Lower lobe of right lung (tissue), 2 donors: ENCODE data around the gene CCDC12. TPM values are rescaled to one million over a fixed set of nuclear protein-coding genes. Genes with fewer than 3 reads are reported as not detected.

Experiments used
- ATAC-seq, 2 donors: fragments of 200-7000 bp; cut with Tn5 transposase; one replicate each; pipeline ENCODE4 v1.9.1; 2020 to 2022; ENCODE audit warnings: mild to moderate bottlenecking in 2 of 2, moderate library complexity in 2 of 2
- DNase-seq: peaks from one replicate; pipeline ENCODE4 v3.0.0-alpha.2; 2020
- H3K27ac ChIP-seq: fragments of 200-600 bp; one replicate; pipeline ENCODE4 v1.8.0; 2022
- H3K27me3 ChIP-seq: fragments of 200-600 bp; one replicate; pipeline ENCODE4 v1.8.0; 2022; ENCODE audit warnings: low read depth
- H3K36me3 ChIP-seq: fragments of 200-600 bp; one replicate; pipeline ENCODE4 v1.8.0; 2022; ENCODE audit warnings: mild to moderate bottlenecking
- H3K4me1 ChIP-seq: fragments of 200-600 bp; one replicate; pipeline ENCODE4 v1.8.0; 2022
- H3K4me3 ChIP-seq: fragments of 200-600 bp; one replicate; pipeline ENCODE4 v1.8.0; 2022; ENCODE audit warnings: mild to moderate bottlenecking
- H3K9me3 ChIP-seq: fragments of 200-600 bp; one replicate; pipeline ENCODE4 v1.8.0; 2022
- intact Hi-C: fragments of 100-400 bp; cut with DNase I; formaldehyde crosslinking; loops from one replicate; pipeline ENCODE4 v1.11.0; 2022
- total RNA-seq: library from RNA; stranded (reverse); fragmentation: NEBNext Ultra II Directional; extraction: Animal tissue kit (Norgen Biotek cat#: 25700); gene quantifications from one replicate; pipeline ENCODE4 v1.2.1, GENCODE V29; 2021
- TF ChIP-seq, protein P1 (sequence below): fragments of 200-600 bp; IDR thresholded peaks from one replicate; pipeline ENCODE4 v1.8.0; 2022; ENCODE audit warnings: antibody characterized with exemption, mild to moderate bottlenecking
- donor health status: DM: no; HTN: yes; CAD: no; lungs with severe emphysema.

CCDC12 gene
- total RNA-seq, 1 donor from 2014 or later, result 42.9 TPM

DNA sequence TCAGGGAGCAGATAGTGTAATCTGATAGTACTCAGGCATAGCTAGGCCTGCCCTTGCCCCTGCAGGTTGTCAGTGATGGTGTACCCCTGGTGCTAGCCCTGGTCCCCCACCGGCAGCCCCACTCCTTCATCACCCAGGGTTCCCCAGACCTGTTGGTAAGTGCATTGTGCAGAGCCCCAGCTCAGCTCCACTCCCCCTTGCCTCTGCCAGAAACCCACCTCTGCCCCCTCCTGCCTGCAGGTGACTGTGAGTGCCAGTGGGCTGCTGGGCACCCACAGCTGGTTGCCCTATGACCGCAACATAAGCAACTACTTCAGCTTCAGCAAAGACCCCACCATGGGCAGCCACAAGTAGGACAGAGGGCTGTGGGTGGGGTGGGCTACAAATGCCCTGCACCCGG is 30.5 kb upstream of the CCDC12 start:
- Histone ChIP-seq H3K4me1 (peaks cover 17% of the 10 kb centered on the region), H3K27ac (no peak overlapping the region), H3K9me3 (no peaks in the 10 kb centered on the region), H3K27me3 (no peaks in the 10 kb centered on the region), H3K36me3 (peaks cover 61% of the 10 kb centered on the region), H3K4me3 (no peak overlapping the region)
- no peak for DNase-seq
- ATAC-seq, result no peak
- intact Hi-C loops, result no loop called here
- TF ChIP-seq, protein P1, sequence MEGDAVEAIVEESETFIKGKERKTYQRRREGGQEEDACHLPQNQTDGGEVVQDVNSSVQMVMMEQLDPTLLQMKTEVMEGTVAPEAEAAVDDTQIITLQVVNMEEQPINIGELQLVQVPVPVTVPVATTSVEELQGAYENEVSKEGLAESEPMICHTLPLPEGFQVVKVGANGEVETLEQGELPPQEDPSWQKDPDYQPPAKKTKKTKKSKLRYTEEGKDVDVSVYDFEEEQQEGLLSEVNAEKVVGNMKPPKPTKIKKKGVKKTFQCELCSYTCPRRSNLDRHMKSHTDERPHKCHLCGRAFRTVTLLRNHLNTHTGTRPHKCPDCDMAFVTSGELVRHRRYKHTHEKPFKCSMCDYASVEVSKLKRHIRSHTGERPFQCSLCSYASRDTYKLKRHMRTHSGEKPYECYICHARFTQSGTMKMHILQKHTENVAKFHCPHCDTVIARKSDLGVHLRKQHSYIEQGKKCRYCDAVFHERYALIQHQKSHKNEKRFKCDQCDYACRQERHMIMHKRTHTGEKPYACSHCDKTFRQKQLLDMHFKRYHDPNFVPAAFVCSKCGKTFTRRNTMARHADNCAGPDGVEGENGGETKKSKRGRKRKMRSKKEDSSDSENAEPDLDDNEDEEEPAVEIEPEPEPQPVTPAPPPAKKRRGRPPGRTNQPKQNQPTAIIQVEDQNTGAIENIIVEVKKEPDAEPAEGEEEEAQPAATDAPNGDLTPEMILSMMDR, result no peak

DNA sequence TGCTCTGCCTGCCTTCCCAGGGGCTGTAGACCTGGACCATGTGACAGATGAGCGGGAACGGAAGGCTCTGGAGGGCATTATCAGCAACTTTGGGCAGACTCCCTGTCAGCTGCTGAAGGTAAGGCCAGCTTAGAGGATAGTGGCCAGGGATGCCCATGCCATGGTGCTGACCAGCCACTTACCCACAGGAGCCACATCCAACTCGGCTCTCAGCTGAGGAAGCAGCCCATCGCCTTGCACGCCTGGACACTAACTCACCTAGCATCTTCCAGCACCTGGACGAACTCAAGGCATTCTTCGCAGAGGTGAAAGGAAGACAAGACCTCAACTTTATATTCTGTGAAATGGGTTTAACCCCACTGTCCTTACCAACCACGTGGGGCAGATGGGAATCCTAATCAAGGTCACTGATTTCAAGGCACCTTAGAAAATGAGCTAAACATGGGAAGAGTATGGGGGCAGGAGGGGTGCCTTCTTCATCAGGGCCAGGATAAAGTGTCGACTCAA is 29.7 kb upstream of the CCDC12 start:
- TF ChIP-seq, protein P1, result no peak
- DNase-seq, result no peak
- no peaks in the 10 kb centered on the region for H3K9me3 ChIP-seq
- H3K36me3 ChIP-seq, result peaks cover 69% of the 10 kb centered on the region
- H3K4me3 ChIP-seq, result no peak overlapping the region
- intact Hi-C loops, result no loop called here
- H3K4me1 ChIP-seq, result peaks cover 17% of the 10 kb centered on the region
- no peak overlapping the region for H3K27ac ChIP-seq
- ATAC-seq, result no peak
- H3K27me3 ChIP-seq, result no peaks in the 10 kb centered on the region

DNA sequence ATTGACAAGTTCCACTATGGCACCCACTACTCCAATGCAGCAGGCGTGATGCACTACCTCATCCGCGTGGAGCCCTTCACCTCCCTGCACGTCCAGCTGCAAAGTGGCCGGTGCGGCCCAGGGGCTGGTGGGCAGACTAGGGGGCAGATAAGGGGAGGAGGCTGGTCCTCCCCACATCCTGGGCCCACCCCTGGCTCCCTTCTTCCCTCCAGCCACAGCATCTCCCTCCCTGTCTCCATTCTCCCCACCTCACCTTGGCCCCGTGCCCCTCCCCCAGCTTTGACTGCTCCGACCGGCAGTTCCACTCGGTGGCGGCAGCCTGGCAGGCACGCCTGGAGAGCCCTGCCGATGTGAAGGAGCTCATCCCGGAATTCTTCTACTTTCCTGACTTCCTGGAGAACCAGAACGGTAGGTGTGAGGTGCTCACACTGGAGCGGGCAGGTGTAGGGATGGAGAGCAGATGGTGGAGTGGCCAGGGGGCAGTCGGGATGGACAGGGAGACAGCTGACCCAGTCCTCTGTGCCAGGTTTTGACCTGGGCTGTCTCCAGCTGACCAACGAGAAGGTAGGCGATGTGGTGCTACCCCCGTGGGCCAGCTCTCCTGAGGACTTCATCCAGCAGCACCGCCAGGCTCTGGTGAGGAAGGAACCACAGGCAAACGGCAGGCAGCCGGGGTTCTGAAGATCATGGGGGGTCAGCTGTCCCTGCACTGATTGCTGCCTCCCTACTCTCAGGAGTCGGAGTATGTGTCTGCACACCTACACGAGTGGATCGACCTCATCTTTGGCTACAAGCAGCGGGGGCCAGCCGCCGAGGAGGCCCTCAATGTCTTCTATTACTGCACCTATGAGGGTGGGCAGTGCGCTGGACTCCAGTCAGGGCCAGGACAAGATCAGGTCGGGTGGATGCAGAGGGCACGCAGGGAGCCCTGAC is 28.9 kb upstream of the CCDC12 start:
- Histone ChIP-seq H3K27me3 (no peaks in the 10 kb centered on the region), H3K9me3 (no peaks in the 10 kb centered on the region), H3K27ac (no peak overlapping the region), H3K4me3 (no peak overlapping the region), H3K36me3 (peaks cover 77% of the 10 kb centered on the region), H3K4me1 (peaks cover 17% of the 10 kb centered on the region)
- TF ChIP-seq, protein P1, result no peak
- intact Hi-C loops, result no loop called here
- no peak for ATAC-seq
- no peak for DNase-seq

DNA sequence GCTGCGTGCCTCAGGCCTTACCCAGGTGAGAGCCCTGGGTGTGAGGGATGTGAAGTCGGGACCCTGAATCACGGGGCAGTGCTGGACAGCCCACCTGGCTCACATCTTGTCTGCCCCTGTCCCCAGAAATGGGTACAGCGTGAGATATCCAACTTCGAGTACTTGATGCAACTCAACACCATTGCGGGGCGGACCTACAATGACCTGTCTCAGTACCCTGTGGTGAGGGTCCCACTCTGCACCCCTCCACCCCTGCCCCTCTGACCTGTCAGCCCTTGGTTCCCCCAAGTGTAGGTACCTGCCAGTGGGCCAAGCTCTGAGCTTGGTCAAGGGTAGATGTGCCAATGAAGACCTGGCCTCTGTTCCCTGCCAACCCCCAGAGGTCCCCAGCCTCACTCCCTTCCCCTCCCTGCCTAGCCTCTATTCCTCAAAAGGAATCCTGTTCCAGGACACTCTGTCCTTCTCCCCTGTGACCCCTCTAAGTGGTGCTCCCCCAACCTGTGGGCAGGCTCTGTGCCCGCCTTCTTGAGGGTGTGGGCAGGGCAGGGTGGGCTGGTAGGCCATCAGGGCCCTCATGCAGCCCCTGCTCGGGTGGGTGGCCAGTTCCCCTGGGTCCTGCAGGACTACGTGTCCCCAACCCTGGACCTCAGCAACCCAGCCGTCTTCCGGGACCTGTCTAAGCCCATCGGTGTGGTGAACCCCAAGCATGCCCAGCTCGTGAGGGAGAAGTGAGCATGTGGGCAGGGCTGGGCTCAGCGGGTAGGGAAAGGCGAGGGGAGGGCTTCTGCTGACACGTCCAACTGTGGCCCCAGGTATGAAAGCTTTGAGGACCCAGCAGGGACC is 28.0 kb upstream of the CCDC12 start:
- Histone ChIP-seq H3K36me3 (peaks cover 85% of the 10 kb centered on the region), H3K27ac (no peak overlapping the region), H3K9me3 (no peaks in the 10 kb centered on the region), H3K4me3 (no peak overlapping the region), H3K27me3 (no peaks in the 10 kb centered on the region), H3K4me1 (peaks cover 8% of the 10 kb centered on the region)
- TF ChIP-seq, protein P1, result no peak
- intact Hi-C loops, result no loop called here
- no peak for DNase-seq
- no peak for ATAC-seq
